Endothelial cell of umbilical vein (primary cell): ENCODE results near the gene CATSPER3. TPM values are rescaled to one million over a fixed set of nuclear protein-coding genes. Genes with fewer than 3 reads are reported as not detected.

Source experiments
- BruUV-seq: library from RNA; stranded (reverse); fragments of 400-500 nt; replicated peaks from 2 replicates; lab custom pipeline; 2021; lab: Mats Ljungman, UMichigan
- CTCF ChIA-PET: fragments of 300-600, 350-600 bp; sonication (Branson Sonifier 250); formaldehyde crosslinking; loops from one replicate; lab custom pipeline; 2021; ENCODE audit warnings: antibody characterized with exemption, inconsistent platforms; lab: Charles Lee
- POLR2A ChIA-PET: fragments of 300-600, 350-600 bp; sonication (Branson Sonifier 250); formaldehyde crosslinking; loops from one replicate; lab custom pipeline; 2021; ENCODE audit warnings: antibody characterized with exemption, inconsistent platforms; lab: Charles Lee
- DNase-seq: peaks from one replicate; pipeline ENCODE4 v3.0.0-alpha.2; 2011; ENCODE audit warnings: low read depth, low spot score
- FAIRE-seq: peaks from 2 replicates; lab custom pipeline; 2011; peaks lifted over from hg19 to GRCh38; lab: Jason Lieb, UNC
- H2AFZ ChIP-seq: 2 replicates; pipeline ENCODE4 v1.6.0; 2012; ENCODE audit warnings: low read depth, low read length, control low read depth, inconsistent platforms
- H3K27ac ChIP-seq: 2 replicates; pipeline ENCODE4 v1.5.1; 2011; ENCODE audit warnings: low read depth, mild to moderate bottlenecking, control low read depth, low read length, moderate library complexity; ENCODE audit not compliant: insufficient read depth
- H3K27me3 ChIP-seq, 2 experiments: 2 replicates each; pipeline versions ENCODE4 v1.6.0 to v1.6.1; 2011; ENCODE audit warnings: low read length in 2 of 2, mixed read lengths in 1 of 2; ENCODE audit not compliant: control insufficient read depth in 2 of 2, insufficient read depth in 2 of 2
- H3K36me3 ChIP-seq, 2 experiments: 2 replicates in 1 of 2; 3 replicates in 1 of 2; pipeline ENCODE4 v1.5.1; 2011; ENCODE audit warnings: low read length in 2 of 2, mild to moderate bottlenecking in 1 of 2, moderate library complexity in 1 of 2; ENCODE audit not compliant: control insufficient read depth in 2 of 2, insufficient read depth in 2 of 2; ENCODE audit errors: extremely low read depth in 1 of 2
- H3K4me1 ChIP-seq: 3 replicates; pipeline ENCODE4 v1.5.1; 2011; ENCODE audit warnings: mild to moderate bottlenecking, low read length; ENCODE audit not compliant: control insufficient read depth, insufficient read depth; ENCODE audit errors: extremely low read depth
- H3K4me2 ChIP-seq: 2 replicates; pipeline ENCODE4 v1.6.1; 2011; ENCODE audit warnings: low read length, control low read depth, mixed read lengths; ENCODE audit not compliant: insufficient read depth
- H3K4me3 ChIP-seq, 3 experiments: fragments of 200-600 bp in 1 of 3; sonication (generic), shearing (Covaris generic) in 1 of 3; replicated peaks in 1 of 3; 2 replicates each; pipeline ENCODE4 v1.5.1; 2011 to 2016; ENCODE audit warnings: control low read depth in 3 of 3, low read length in 3 of 3, mild to moderate bottlenecking in 2 of 3, inconsistent platforms in 1 of 3, low read depth in 1 of 3, moderate library complexity in 1 of 3; ENCODE audit not compliant: insufficient read depth in 1 of 3
- H3K79me2 ChIP-seq: 2 replicates; pipeline ENCODE4 v1.6.0; 2012; ENCODE audit warnings: low read length, inconsistent platforms; ENCODE audit not compliant: control insufficient read depth, insufficient read depth
- H3K9ac ChIP-seq: replicated peaks from 2 replicates; pipeline ENCODE3; 2011; ENCODE audit warnings: low read length, control low read depth; ENCODE audit not compliant: insufficient read depth; ENCODE audit errors: extremely low read depth
- H3K9me1 ChIP-seq: replicated peaks from 3 replicates; pipeline ENCODE4 v1.6.0; 2011; ENCODE audit warnings: mild to moderate bottlenecking, low read length; ENCODE audit not compliant: control insufficient read depth, insufficient read depth; ENCODE audit errors: extremely low read depth
- H3K9me3 ChIP-seq: replicated peaks from 2 replicates; pipeline ENCODE4 v1.5.1; 2012; ENCODE audit warnings: low read length, inconsistent platforms; ENCODE audit not compliant: control insufficient read depth, insufficient read depth
- H4K20me1 ChIP-seq: replicated peaks from 2 replicates; pipeline ENCODE3; 2011; ENCODE audit warnings: mild to moderate bottlenecking, low read length; ENCODE audit not compliant: control insufficient read depth, insufficient read depth; ENCODE audit errors: extremely low read depth
- CTCF ChIP-seq, 2 donors: IDR thresholded peaks; 1 replicate in 1 of 2; 2 replicates in 1 of 2; pipeline ENCODE4 v1.5.1; 2011; ENCODE audit warnings: low read length in 2 of 2, mild to moderate bottlenecking in 2 of 2, moderate library complexity in 2 of 2, control low read depth in 1 of 2, inconsistent platforms in 1 of 2, low read depth in 1 of 2; ENCODE audit not compliant: insufficient read depth in 1 of 2; ENCODE audit errors: extremely low read depth in 1 of 2
- EZH2 ChIP-seq: IDR thresholded peaks from 2 replicates; pipeline ENCODE4 v1.6.1; 2012; ENCODE audit warnings: borderline replicate concordance, low read depth, mild to moderate bottlenecking, moderate library complexity, low read length, inconsistent platforms; ENCODE audit not compliant: severe bottlenecking
- FOS ChIP-seq: IDR thresholded peaks from 2 replicates; pipeline ENCODE4 v1.6.1; 2011; ENCODE audit warnings: mild to moderate bottlenecking, low read length, moderate library complexity, borderline replicate concordance; ENCODE audit not compliant: insufficient read depth
- GATA2 ChIP-seq: IDR thresholded peaks from 2 replicates; pipeline ENCODE4 v1.7.0; 2011; ENCODE audit warnings: low read depth, mild to moderate bottlenecking, moderate library complexity, mixed read lengths, low read length; ENCODE audit not compliant: insufficient read length, insufficient read depth
- JUN ChIP-seq: IDR thresholded peaks from 2 replicates; pipeline ENCODE4 v1.6.1; 2011; ENCODE audit warnings: borderline replicate concordance, low read depth; ENCODE audit not compliant: insufficient read length, insufficient read depth
- MYC ChIP-seq: IDR thresholded peaks from one replicate; pipeline ENCODE4 v1.6.1; 2011; ENCODE audit warnings: mild to moderate bottlenecking, low read depth, low read length
- POLR2A ChIP-seq: IDR thresholded peaks from 2 replicates; pipeline ENCODE4 v1.6.1; 2012; ENCODE audit warnings: low read depth, mild to moderate bottlenecking, control low read depth, low read length
- POLR2AphosphoS5 ChIP-seq: IDR thresholded peaks from 2 replicates; pipeline ENCODE4 v1.6.1; 2012; ENCODE audit warnings: low read depth, mild to moderate bottlenecking, control low read depth, low read length, moderate library complexity; ENCODE audit not compliant: insufficient read depth
- dilution Hi-C: fragments of 300-500 bp; cut with MboI; formaldehyde crosslinking; loops from one replicate; pipeline ENCODE4 v1.15.0; 2019; ENCODE audit warnings: low sequenced_read_pairs; ENCODE audit not compliant: extremely low pct_ligation_motif_present
- intact Hi-C: fragments of 100-400 bp; cut with micrococcal nuclease; formaldehyde crosslinking; loops from one replicate; pipeline ENCODE4 v1.10.0; 2022
- polyA plus RNA-seq, 4 experiments: library from polyadenylated mRNA; depleted of rRNA in 3 of 4; stranded (reverse) in 3 of 4; unstranded in 1 of 4; fragments of >200 nt; gene quantifications; 2 replicates each; pipeline versions ENCODE4 v1.2.1 to v1.2.3, GENCODE V29; 2011 to 2012; ENCODE audit warnings: missing spikeins in 1 of 4
- total RNA-seq: library from RNA; stranded (reverse); gene quantifications from 2 replicates; pipeline ENCODE4 v1.2.3, GENCODE V29; 2021
- TF ChIP-seq, protein P1 (sequence below): IDR thresholded peaks from 2 replicates; pipeline ENCODE4 v1.6.1; 2011; ENCODE audit not compliant: insufficient read depth, insufficient read length

CATSPER3 gene
- total and polyA plus RNA-seq, 2 donors (not counting 3 experiments of a cell fraction or from before 2014, with no cell fraction given) = 0.43 to 0.71 TPM

- Histone ChIP-seq H3K4me2 (no peak overlapping the region), H3K9me3 (no peaks in the 10 kb centered on the region), H3K9ac (no peak overlapping the region), H3K27ac (no peak overlapping the region), H3K4me3 (no peak overlapping the region), H3K27me3 (peaks cover 25% of the 10 kb centered on the region in 2 experiments), H2AFZ (no peak overlapping the region), H3K9me1 (no peaks in the 10 kb centered on the region), H4K20me1 (no peaks in the 10 kb centered on the region), H3K4me1 (no peaks in the 10 kb centered on the region), H3K79me2 (no peaks in the 10 kb centered on the region), H3K36me3 (no peaks in the 10 kb centered on the region)
- FAIRE-seq (no peak), DNase-seq (no peak)
- ChIA-PET POLR2A (no interaction called here), CTCF (no interaction called here)
- no peak for TF ChIP-seq CTCF (IDR thresholded peaks at IDR 0.05; ENCODE audit: extremely low read depth in 1 of 2, insufficient read depth in 1 of 2, low read depth in 1 of 2, low read length in 2 of 2)
- no peak for TF ChIP-seq EZH2
- no peak for TF ChIP-seq POLR2AphosphoS5
- TF ChIP-seq, protein P1, sequence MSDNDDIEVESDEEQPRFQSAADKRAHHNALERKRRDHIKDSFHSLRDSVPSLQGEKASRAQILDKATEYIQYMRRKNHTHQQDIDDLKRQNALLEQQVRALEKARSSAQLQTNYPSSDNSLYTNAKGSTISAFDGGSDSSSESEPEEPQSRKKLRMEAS = no peak
- no peak for TF ChIP-seq FOS
- no peak for TF ChIP-seq MYC
- TF ChIP-seq POLR2A = no peak
- no peak for TF ChIP-seq JUN
- TF ChIP-seq GATA2 = no peak
- dilution Hi-C loops = no loop called here
- no TSS peak for BruUV-seq
- intact Hi-C loops = no loop called here
Measured at GRCh38 chr5:135057233-135057632, 89.5 kb downstream of the CATSPER3 start.
